Progenitor cell of endocrine pancreas (in vitro differentiated cells): ENCODE measurements around the gene GMPR2. TPM values are rescaled to one million over a fixed set of nuclear protein-coding genes. Genes with fewer than 3 reads are reported as not detected.

Experiments used
- DNase-seq: peaks from one replicate; pipeline ENCODE4 v3.0.0; 2021; ENCODE audit warnings: low spot score; ENCODE audit not compliant: unreplicated experiment
- H3K27ac Mint-ChIP-seq: 2 replicates; pipeline ENCODE4 v1.8.0; 2021; ENCODE audit warnings: mild to moderate bottlenecking, moderate library complexity, mixed read lengths
- H3K27me3 Mint-ChIP-seq: 2 replicates; pipeline ENCODE4 v1.8.0; 2021; ENCODE audit warnings: mixed read lengths
- H3K36me3 Mint-ChIP-seq: 2 replicates; pipeline ENCODE4 v1.8.0; 2022; ENCODE audit warnings: mixed read lengths; ENCODE audit not compliant: insufficient read depth
- H3K4me1 Mint-ChIP-seq: 2 replicates; pipeline ENCODE4 v1.8.0; 2021; ENCODE audit warnings: low read depth, mixed read lengths
- H3K4me3 Mint-ChIP-seq: 2 replicates; pipeline ENCODE4 v1.8.0; 2021; ENCODE audit warnings: low read depth, mild to moderate bottlenecking, moderate library complexity, mixed read lengths
- H3K9me3 Mint-ChIP-seq: 2 replicates; pipeline ENCODE4 v1.8.0; 2021; ENCODE audit warnings: low read depth, mixed read lengths
- total RNA-seq: library from RNA; stranded (reverse); gene quantifications from 2 replicates; pipeline ENCODE4 v1.2.1, GENCODE V29; 2021
- TF ChIP-seq, protein P1 (sequence below): fragments of 200-600 bp; sonication (generic); IDR thresholded peaks from one replicate; pipeline ENCODE4 v1.5.0; 2021; ENCODE audit warnings: antibody characterized with exemption, mild to moderate bottlenecking; ENCODE audit not compliant: unreplicated experiment

GMPR2 gene
- total RNA-seq, 1 donor from 2014 or later = 73.6 TPM

DNA sequence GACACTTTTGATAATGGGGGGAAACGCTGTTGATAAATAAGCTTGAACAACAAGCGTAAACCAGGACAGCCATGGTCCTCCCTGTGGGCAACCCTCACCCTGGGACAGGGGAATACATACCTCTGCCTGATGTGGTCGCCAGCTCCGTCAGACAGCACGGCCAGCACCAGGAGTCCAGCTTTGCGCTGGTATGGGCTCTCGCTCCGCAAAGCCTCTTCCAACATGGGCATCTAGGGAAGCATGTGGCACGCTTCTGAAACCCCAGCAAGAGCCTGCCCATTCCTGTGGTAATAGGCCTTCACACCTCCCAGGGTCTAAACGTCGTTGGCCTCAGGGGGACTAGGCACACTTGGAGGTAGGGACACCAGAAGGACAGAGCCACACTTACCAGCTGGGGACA is 47.0 kb upstream of the GMPR2 start:
- H3K27ac Mint-ChIP-seq = peak overlapping the region; percentile 69
- H3K27me3 Mint-ChIP-seq = no peaks in the 10 kb centered on the region
- H3K9me3 Mint-ChIP-seq = no peaks in the 10 kb centered on the region
- H3K4me3 Mint-ChIP-seq = no peak overlapping the region
- H3K4me1 Mint-ChIP-seq = peaks cover 13% of the 10 kb centered on the region
- peaks cover 15% of the 10 kb centered on the region for H3K36me3 Mint-ChIP-seq
- DNase-seq = no peak
- TF ChIP-seq, protein P1, sequence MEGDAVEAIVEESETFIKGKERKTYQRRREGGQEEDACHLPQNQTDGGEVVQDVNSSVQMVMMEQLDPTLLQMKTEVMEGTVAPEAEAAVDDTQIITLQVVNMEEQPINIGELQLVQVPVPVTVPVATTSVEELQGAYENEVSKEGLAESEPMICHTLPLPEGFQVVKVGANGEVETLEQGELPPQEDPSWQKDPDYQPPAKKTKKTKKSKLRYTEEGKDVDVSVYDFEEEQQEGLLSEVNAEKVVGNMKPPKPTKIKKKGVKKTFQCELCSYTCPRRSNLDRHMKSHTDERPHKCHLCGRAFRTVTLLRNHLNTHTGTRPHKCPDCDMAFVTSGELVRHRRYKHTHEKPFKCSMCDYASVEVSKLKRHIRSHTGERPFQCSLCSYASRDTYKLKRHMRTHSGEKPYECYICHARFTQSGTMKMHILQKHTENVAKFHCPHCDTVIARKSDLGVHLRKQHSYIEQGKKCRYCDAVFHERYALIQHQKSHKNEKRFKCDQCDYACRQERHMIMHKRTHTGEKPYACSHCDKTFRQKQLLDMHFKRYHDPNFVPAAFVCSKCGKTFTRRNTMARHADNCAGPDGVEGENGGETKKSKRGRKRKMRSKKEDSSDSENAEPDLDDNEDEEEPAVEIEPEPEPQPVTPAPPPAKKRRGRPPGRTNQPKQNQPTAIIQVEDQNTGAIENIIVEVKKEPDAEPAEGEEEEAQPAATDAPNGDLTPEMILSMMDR = no peak

- Mint-ChIP-seq H3K4me1 (peaks cover 13% of the 10 kb centered on the region), H3K9me3 (no peaks in the 10 kb centered on the region), H3K4me3 (peak overlapping the region; percentile 92), H3K27me3 (no peaks in the 10 kb centered on the region), H3K27ac (peak overlapping the region; percentile 49), H3K36me3 (peaks cover 17% of the 10 kb centered on the region)
- TF ChIP-seq, protein P1 = no peak
- DNase-seq = no peak
Observed at GRCh38 chr14:24186831-24187538, 45.7 kb upstream of the GMPR2 start.

DNA sequence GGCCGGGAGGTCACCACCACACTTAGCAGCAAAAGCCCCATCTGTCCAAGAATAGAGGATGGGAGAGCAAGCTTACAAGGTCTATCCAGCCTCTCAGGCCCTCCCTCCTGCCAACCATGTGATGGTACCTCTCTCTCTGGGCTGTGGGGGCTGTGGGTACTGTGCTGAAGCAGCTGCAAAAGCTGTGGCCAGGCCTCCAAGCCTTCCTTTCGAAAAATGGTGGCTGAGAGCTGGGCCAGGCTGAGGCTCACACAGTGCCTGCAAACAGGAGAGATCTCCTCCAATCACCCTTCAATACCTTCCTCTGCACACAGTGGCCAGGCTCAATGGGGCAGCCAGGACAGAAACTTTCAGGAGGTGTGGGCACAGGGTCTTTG is 45.2 kb upstream of the GMPR2 start:
- TF ChIP-seq, protein P1 = no peak
- peak overlapping the region; percentile 96 for H3K27ac Mint-ChIP-seq
- no peaks in the 10 kb centered on the region for H3K27me3 Mint-ChIP-seq
- no peak for DNase-seq
- peaks cover 19% of the 10 kb centered on the region for H3K36me3 Mint-ChIP-seq
- no peaks in the 10 kb centered on the region for H3K9me3 Mint-ChIP-seq
- peaks cover 13% of the 10 kb centered on the region for H3K4me1 Mint-ChIP-seq
- peak overlapping the region; percentile 92 for H3K4me3 Mint-ChIP-seq

DNA sequence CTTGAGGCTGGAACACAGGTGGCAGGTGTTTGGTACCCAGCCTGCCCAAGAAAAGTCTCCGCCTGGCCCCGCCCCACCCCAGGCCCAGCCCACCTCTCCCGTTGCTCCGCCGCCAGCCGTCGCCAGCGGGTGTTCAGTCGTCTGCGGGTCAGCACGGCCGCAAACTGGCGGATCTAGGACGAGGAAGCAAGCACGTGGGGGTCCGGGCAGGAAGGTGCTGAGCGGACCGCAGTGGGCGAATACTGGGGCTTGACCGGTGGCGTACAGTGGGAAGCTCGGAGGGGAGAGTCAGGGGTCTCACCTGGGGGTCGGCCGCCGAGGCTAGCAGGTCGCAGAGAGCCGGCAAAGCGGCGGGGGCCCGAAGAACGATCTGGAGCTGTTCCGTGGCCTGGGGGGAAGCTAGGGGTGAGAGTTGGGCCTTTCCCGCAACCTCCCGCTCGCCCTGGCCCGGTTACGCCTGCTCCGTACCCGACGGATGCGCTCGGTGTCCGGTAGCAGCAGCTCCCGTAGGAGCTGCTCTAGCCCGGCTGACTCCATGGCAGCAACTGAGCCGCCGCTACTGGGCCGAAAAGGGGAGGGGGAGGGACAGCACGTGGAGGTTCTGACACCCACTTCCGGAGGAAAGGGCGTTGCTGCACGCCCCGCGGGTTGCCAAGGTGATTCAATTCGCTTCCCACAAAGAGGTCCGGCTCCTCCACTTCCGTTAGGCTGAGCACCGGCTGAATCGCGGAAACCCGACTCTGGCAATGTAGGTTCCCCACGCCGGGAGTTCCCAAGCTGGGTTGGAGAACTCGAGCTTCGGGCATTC is 44.3 kb upstream of the GMPR2 start, which contains the start of gene IPO4:
Gene IPO4 (minus strand): TSS at position 566 of the 808 bp plus-strand sequence. CDS start 29 bp downstream, at position 537.
- TF ChIP-seq, protein P1 = no peak
- peak; percentile 88 for DNase-seq
- no peaks in the 10 kb centered on the region for H3K27me3 Mint-ChIP-seq
- H3K36me3 Mint-ChIP-seq = peaks cover 22% of the 10 kb centered on the region
- H3K9me3 Mint-ChIP-seq = no peaks in the 10 kb centered on the region
- peaks cover 13% of the 10 kb centered on the region for H3K4me1 Mint-ChIP-seq
- H3K4me3 Mint-ChIP-seq = peak within 1 kb of the TSS; percentile 92
- H3K27ac Mint-ChIP-seq = peak within 1 kb of the TSS; percentile 96

DNA sequence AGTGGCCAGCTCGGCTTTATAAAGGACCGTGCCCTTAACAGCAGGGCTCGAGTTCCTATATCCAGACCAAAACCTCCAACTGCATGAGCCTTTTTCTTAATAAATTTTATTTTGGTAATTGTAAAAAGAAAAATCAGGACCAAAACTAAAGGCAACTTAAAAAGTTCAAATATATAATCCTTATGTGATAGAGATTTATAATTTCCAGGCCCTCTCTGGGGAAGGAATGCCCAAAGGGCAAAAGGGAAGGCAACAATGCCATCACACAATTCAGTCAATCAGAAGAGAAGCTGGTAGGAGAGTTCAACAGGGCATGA is 43.7 kb upstream of the GMPR2 start:
- no peaks in the 10 kb centered on the region for H3K9me3 Mint-ChIP-seq
- TF ChIP-seq, protein P1 = no peak
- peak overlapping the region; percentile 92 for H3K4me3 Mint-ChIP-seq
- H3K27ac Mint-ChIP-seq = peak overlapping the region; percentile 96
- peaks cover 22% of the 10 kb centered on the region for H3K36me3 Mint-ChIP-seq
- H3K27me3 Mint-ChIP-seq = no peaks in the 10 kb centered on the region
- peaks cover 14% of the 10 kb centered on the region for H3K4me1 Mint-ChIP-seq
- no peak for DNase-seq
